H1 (cell line): ENCODE measurements around the gene ATF7IP.

Experiments used
- CEBPB ChIP-seq: IDR thresholded peaks from 2 replicates; pipeline ENCODE4 v1.6.1; 2012; ENCODE audit warnings: low read depth, low read length
- EZH2 ChIP-seq: fragments of 200-600 bp; sonication (generic); IDR thresholded peaks from 2 replicates; pipeline ENCODE4 v1.7.1; 2012; ENCODE audit warnings: low read depth, mild to moderate bottlenecking, moderate library complexity, low read length, inconsistent platforms; ENCODE audit not compliant: severe bottlenecking
- GABPA ChIP-seq: IDR thresholded peaks from 2 replicates; pipeline ENCODE4 v1.6.1; 2011; ENCODE audit warnings: mild to moderate bottlenecking, low read length, moderate library complexity, borderline replicate concordance; ENCODE audit not compliant: insufficient read depth
- KDM1A ChIP-seq: fragments of 200-600, 300-600 bp; sonication (generic); IDR thresholded peaks from 2 replicates; pipeline ENCODE4 v1.7.1; 2016; ENCODE audit warnings: mild to moderate bottlenecking, low read length, borderline replicate concordance
- POLR2A ChIP-seq, 2 experiments: IDR thresholded peaks; 1 replicate in 1 of 2; 2 replicates in 1 of 2; pipeline ENCODE4 v1.6.1; 2011; ENCODE audit warnings: low read depth in 2 of 2, low read length in 2 of 2, mild to moderate bottlenecking in 2 of 2; ENCODE audit errors: control extremely low read depth in 1 of 2
- POLR2AphosphoS5 ChIP-seq: IDR thresholded peaks from 2 replicates; pipeline ENCODE4 v1.6.1; 2011; ENCODE audit warnings: low read depth, low read length
- SP1 ChIP-seq: IDR thresholded peaks from 2 replicates; pipeline ENCODE4 v1.6.1; 2011; ENCODE audit warnings: low read depth, low read length
- SRF ChIP-seq: IDR thresholded peaks from 2 replicates; pipeline ENCODE4 v1.6.1; 2011; ENCODE audit warnings: mild to moderate bottlenecking, low read depth, low read length, moderate library complexity
- TAF1 ChIP-seq: IDR thresholded peaks from 2 replicates; pipeline ENCODE4 v1.6.1; 2011; ENCODE audit warnings: mild to moderate bottlenecking, low read depth, low read length
- TCF12 ChIP-seq: IDR thresholded peaks from 2 replicates; pipeline ENCODE4 v1.6.1; 2011; ENCODE audit warnings: low read depth, mild to moderate bottlenecking, low read length
- TEAD4 ChIP-seq: IDR thresholded peaks from 2 replicates; pipeline ENCODE4 v1.6.1; 2012; ENCODE audit warnings: low read depth, low read length, inconsistent platforms, mixed read lengths
- ZNF274 ChIP-seq: IDR thresholded peaks from 2 replicates; pipeline ENCODE4 v1.7.0; 2012; ENCODE audit warnings: low read length, borderline replicate concordance; ENCODE audit errors: extremely low read depth
- TF ChIP-seq, protein P1 (sequence below), 3 experiments: IDR thresholded peaks; 1 replicate in 2 of 3; 2 replicates in 1 of 3; pipeline versions ENCODE4 v1.5.1 to v1.6.1; 2011; ENCODE audit warnings: low read length in 3 of 3, mild to moderate bottlenecking in 3 of 3, inconsistent platforms in 2 of 3, low read depth in 1 of 3, moderate library complexity in 1 of 3; ENCODE audit not compliant: insufficient read depth in 1 of 3; ENCODE audit errors: control extremely low read depth in 1 of 3

GRCh38 chr12:14460212-14460841 lies 94.8 kb downstream of the ATF7IP start:
- no peak for TF ChIP-seq TEAD4
- TF ChIP-seq, protein P1, sequence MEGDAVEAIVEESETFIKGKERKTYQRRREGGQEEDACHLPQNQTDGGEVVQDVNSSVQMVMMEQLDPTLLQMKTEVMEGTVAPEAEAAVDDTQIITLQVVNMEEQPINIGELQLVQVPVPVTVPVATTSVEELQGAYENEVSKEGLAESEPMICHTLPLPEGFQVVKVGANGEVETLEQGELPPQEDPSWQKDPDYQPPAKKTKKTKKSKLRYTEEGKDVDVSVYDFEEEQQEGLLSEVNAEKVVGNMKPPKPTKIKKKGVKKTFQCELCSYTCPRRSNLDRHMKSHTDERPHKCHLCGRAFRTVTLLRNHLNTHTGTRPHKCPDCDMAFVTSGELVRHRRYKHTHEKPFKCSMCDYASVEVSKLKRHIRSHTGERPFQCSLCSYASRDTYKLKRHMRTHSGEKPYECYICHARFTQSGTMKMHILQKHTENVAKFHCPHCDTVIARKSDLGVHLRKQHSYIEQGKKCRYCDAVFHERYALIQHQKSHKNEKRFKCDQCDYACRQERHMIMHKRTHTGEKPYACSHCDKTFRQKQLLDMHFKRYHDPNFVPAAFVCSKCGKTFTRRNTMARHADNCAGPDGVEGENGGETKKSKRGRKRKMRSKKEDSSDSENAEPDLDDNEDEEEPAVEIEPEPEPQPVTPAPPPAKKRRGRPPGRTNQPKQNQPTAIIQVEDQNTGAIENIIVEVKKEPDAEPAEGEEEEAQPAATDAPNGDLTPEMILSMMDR (IDR thresholded peaks at IDR 0.05; ENCODE audit: control extremely low read depth in 1 of 3, insufficient read depth in 1 of 3, low read depth in 1 of 3, low read length in 3 of 3) = no peak
- TF ChIP-seq SRF = no peak
- no peak for TF ChIP-seq POLR2AphosphoS5
- TF ChIP-seq EZH2 = no peak
- TF ChIP-seq TAF1 = no peak
- no peak for TF ChIP-seq KDM1A
- peak; percentile 82; the same call in 1 of the 2 replicates for TF ChIP-seq CEBPB
- no peak for TF ChIP-seq GABPA
- no peak for TF ChIP-seq ZNF274
- TF ChIP-seq POLR2A (IDR thresholded peaks at IDR 0.05; ENCODE audit: control extremely low read depth in 1 of 2, low read depth in 2 of 2, low read length in 2 of 2) = no peak
- no peak for TF ChIP-seq TCF12
- no peak for TF ChIP-seq SP1
